ENCODE data around the gene GNAQ.

GRCh38 chr9:77975036-77975435, 56.6 kb downstream of the GNAQ start:
- TF ChIP-seq CTCF (IDR thresholded peaks at IDR 0.05; ENCODE audit: low read depth, low read length, poor library complexity, severe bottlenecking) (no peak), EZH2phosphoT487 (IDR thresholded peaks at IDR 0.05; ENCODE audit: borderline replicate concordance, low read length) (no peak)

Measured in DOHH2 (cell line).